Small intestine (tissue), 7 donors: Measurements from ENCODE around the gene SAMD11. TPM values are rescaled to one million over a fixed set of nuclear protein-coding genes. Genes with fewer than 3 reads are reported as not detected.

Experiments
- DNase-seq, 2 donors: peaks; one replicate each; pipeline versions ENCODE4 v3.0.0 to v3.0.0-alpha.2; 2013
- FAIRE-seq: peaks from 2 replicates; lab custom pipeline; 2012; peaks lifted over from hg19 to GRCh38; lab: Jason Lieb, UNC
- H3K27ac ChIP-seq, 3 donors: one replicate each; pipeline ENCODE4 v1.5.1; 2013; ENCODE audit warnings: low read length in 2 of 3, mild to moderate bottlenecking in 2 of 3, control low read depth in 1 of 3, inconsistent platforms in 1 of 3, low read depth in 1 of 3, moderate library complexity in 1 of 3
- H3K27me3 ChIP-seq, 3 donors: one replicate each; pipeline ENCODE4 v1.6.1; 2013; ENCODE audit warnings: low read length in 3 of 3, inconsistent platforms in 1 of 3; ENCODE audit not compliant: control insufficient read depth in 3 of 3, insufficient read depth in 3 of 3
- H3K36me3 ChIP-seq, 3 donors: one replicate each; pipeline ENCODE4 v1.6.1; 2013; ENCODE audit warnings: low read length in 3 of 3, inconsistent platforms in 1 of 3, low read depth in 1 of 3, mild to moderate bottlenecking in 1 of 3, moderate library complexity in 1 of 3; ENCODE audit not compliant: control insufficient read depth in 3 of 3, insufficient read depth in 2 of 3
- H3K4me1 ChIP-seq, 3 donors: one replicate each; pipeline ENCODE4 v1.6.1; 2013; ENCODE audit warnings: low read length in 2 of 3, inconsistent platforms in 1 of 3, low read depth in 1 of 3, mild to moderate bottlenecking in 1 of 3, moderate library complexity in 1 of 3; ENCODE audit not compliant: control insufficient read depth in 3 of 3, insufficient read depth in 2 of 3
- H3K4me3 ChIP-seq, 3 donors: one replicate each; pipeline ENCODE4 v1.5.1; 2013; ENCODE audit warnings: low read length in 3 of 3, control low read depth in 1 of 3, inconsistent platforms in 1 of 3, low read depth in 1 of 3, mild to moderate bottlenecking in 1 of 3, moderate library complexity in 1 of 3
- H3K9me3 ChIP-seq, 2 donors: one replicate each; pipeline ENCODE4 v1.6.1; 2013; ENCODE audit warnings: low read depth in 1 of 2, low read length in 1 of 2; ENCODE audit not compliant: control insufficient read depth in 2 of 2, insufficient read depth in 1 of 2
- WGBS, 3 donors: extraction: QIAGEN DNeasy Blood & Tissue Kit; methylation state at CpG; one replicate each; pipeline ENCODE4 v1.1.7; 2013; 5-methylcytosine and 5-hydroxymethylcytosine counted together
- polyA plus RNA-seq, 4 donors: library from polyadenylated mRNA; stranded (reverse) in 3 of 4; unstranded in 1 of 4; fragments of 200-250 nt in 3 of 4; fragments of 120-200 nt in 1 of 4; gene quantifications; one replicate each; pipeline versions ENCODE4 v1.2.1 to v1.2.3, GENCODE V29; 2013
- donor health status: healthy with polysubstance abuse.
- donor health status: control.
- donor health status: control.
- donor health status: Bipolar disorder and iron deficiency.
- donor health status: healthy.

SAMD11 gene
- polyA plus RNA-seq, 4 donors = 0.89 to 13.6 (median 6.8) TPM

DNA sequence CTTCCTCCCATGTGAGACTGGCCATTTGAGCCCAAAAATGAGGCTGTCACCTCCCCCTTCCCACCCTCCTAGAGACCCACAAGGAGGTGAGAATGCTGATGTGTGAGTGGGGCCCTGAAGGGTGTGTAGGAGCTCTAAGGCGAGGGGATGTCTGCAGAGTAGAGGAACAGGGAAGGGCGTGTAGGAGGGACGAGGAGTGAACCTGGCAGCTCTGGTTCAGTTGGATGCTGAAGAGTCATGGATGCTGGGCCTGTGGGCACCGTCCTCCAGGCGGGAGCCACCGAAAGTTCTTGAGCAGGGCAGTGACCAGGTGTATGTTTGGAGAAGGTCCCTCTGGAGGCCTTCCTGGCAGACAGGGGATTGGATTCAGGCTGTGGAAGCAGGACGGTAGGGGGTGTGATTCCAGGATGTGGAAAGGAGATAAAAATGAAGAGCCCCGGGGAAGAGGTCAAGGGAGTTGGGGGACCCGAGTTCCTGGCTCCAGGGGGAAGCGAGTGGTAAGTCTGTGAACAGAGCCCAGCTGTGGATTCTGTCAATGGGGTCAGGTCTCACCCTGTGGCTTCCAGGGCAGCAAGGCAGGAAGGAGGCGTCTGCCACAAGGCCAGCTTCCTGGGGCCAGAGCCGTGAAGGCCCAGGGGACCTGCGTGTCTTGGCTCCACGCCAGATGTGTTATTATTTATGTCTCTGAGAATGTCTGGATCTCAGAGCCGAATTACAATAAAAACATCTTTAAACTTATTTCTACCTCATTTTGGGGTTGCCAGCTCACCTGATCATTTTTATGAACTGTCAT lies 7.9 kb downstream of the SAMD11 start:
- WGBS, 3 donors = 28 to 51% (median 33%) methylated on average over 15 of the region's 15 CpGs
- DNase-seq = no peak
- Histone ChIP-seq H3K9me3 (no peaks in the 10 kb centered on the region), H3K27me3 (peaks cover 7 to 85% (median 20%) of the 10 kb centered on the region in 3 donors), H3K4me1 (peaks cover 0 to 17% (median 0%) of the 10 kb centered on the region in 3 donors), H3K27ac (no peak overlapping the region), H3K4me3 (no peak overlapping the region), H3K36me3 (peaks cover 0 to 18% (median 0%) of the 10 kb centered on the region in 3 donors)
- no peak for FAIRE-seq

DNA sequence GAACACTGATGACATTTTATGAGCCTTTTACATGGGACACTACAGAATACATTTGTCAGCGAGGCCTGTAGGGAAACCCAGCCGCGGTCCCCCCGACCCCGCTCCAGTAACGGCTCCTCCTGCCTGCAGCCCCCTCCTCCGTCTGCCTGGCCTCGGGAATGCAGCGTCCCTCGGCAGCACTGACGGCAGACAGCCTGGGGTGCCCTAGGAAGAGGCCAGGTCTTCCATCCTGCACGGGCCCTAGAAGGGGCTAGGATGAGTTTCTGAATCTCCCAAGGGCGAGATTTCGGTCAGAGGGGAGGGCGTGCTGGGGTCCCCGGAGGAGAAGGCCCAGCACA lies 8.4 kb downstream of the SAMD11 start:
- Histone ChIP-seq H3K36me3 (peaks cover 0 to 16% (median 0%) of the 10 kb centered on the region in 3 donors), H3K27me3 (peaks cover 9 to 85% (median 18%) of the 10 kb centered on the region in 3 donors), H3K4me3 (no peak overlapping the region), H3K4me1 (peaks cover 0 to 17% (median 0%) of the 10 kb centered on the region in 3 donors), H3K9me3 (no peaks in the 10 kb centered on the region), H3K27ac (no peak overlapping the region)
- FAIRE-seq (no peak), DNase-seq (no peak)
- 53 to 75% (median 59%) methylated on average over 16 of the region's 16 CpGs for WGBS, 3 donors

- H3K9me3 ChIP-seq = no peaks in the 10 kb centered on the region
- H3K27ac ChIP-seq = no peak overlapping the region
- 34 to 69% (median 45%) methylated on average over 24 to 25 of the region's 25 CpGs for WGBS, 3 donors
- H3K4me1 ChIP-seq = peaks cover 0 to 17% (median 0%) of the 10 kb centered on the region in 3 donors
- no peak for FAIRE-seq
- no peak for DNase-seq
- peaks cover 9 to 84% (median 19%) of the 10 kb centered on the region in 3 donors for H3K27me3 ChIP-seq
- no peak overlapping the region for H3K4me3 ChIP-seq
- H3K36me3 ChIP-seq = peaks cover 0 to 16% (median 0%) of the 10 kb centered on the region in 3 donors
Observed at GRCh38 chr1:932776-933602, 9.3 kb downstream of the SAMD11 start.

DNA sequence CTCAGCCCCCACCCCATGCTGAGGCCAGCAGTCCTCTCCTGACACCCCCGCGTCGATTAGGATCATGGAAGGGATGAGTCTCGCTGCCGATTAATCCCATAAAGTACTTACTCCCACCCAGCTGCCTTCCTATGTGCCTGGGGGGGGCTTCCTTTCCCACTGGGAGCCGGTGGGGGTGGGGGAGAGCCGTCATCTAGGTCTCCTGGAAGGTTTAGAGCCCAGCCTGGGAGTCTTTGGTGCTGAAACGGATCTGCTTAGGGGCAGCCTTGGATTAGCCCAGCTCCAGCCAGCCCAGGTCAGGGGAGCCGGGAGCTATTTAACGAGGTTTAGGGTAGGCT lies 9.8 kb downstream of the SAMD11 start:
- H3K4me1 ChIP-seq = peaks cover 0 to 17% (median 0%) of the 10 kb centered on the region in 3 donors
- 22 to 35% (median 26%) methylated on average over 10 of the region's 10 CpGs for WGBS, 3 donors
- no peak overlapping the region for H3K4me3 ChIP-seq
- H3K27me3 ChIP-seq = peaks cover 9 to 87% (median 21%) of the 10 kb centered on the region in 3 donors
- H3K36me3 ChIP-seq = peaks cover 0 to 16% (median 0%) of the 10 kb centered on the region in 3 donors
- no peaks in the 10 kb centered on the region for H3K9me3 ChIP-seq
- DNase-seq = no peak
- no peak overlapping the region for H3K27ac ChIP-seq
- FAIRE-seq = no peak

GRCh38 chr1:934991-935750 lies 11.4 kb downstream of the SAMD11 start:
- peaks cover 8 to 87% (median 21%) of the 10 kb centered on the region in 3 donors for H3K27me3 ChIP-seq

GRCh38 chr1:935751-936231 lies 12.1 kb downstream of the SAMD11 start:
- Histone ChIP-seq H3K4me3 (no peak overlapping the region), H3K27me3 (peaks cover 13 to 87% (median 25%) of the 10 kb centered on the region in 3 donors), H3K4me1 (peaks cover 0 to 34% (median 2%) of the 10 kb centered on the region in 3 donors), H3K27ac (no peak overlapping the region), H3K9me3 (no peaks in the 10 kb centered on the region), H3K36me3 (peaks cover 0 to 10% (median 0%) of the 10 kb centered on the region in 3 donors)
- DNase-seq = peak in 1 of 2 donors; percentile 62
- FAIRE-seq = no peak
- 7 to 22% (median 18%) methylated on average over 28 to 30 of the region's 30 CpGs for WGBS, 3 donors

More at GRCh38 chr1:934991-935750, 11.4 kb downstream of the SAMD11 start:
- 5 to 19% (median 12%) methylated on average over 35 to 37 of the region's 37 CpGs for WGBS, 3 donors
- Histone ChIP-seq H3K9me3 (no peaks in the 10 kb centered on the region), H3K4me3 (no peak overlapping the region), H3K4me1 (peaks cover 0 to 31% (median 2%) of the 10 kb centered on the region in 3 donors), H3K27ac (no peak overlapping the region), H3K36me3 (peaks cover 0 to 16% (median 0%) of the 10 kb centered on the region in 3 donors)
- FAIRE-seq = no peak
- no peak for DNase-seq

DNA sequence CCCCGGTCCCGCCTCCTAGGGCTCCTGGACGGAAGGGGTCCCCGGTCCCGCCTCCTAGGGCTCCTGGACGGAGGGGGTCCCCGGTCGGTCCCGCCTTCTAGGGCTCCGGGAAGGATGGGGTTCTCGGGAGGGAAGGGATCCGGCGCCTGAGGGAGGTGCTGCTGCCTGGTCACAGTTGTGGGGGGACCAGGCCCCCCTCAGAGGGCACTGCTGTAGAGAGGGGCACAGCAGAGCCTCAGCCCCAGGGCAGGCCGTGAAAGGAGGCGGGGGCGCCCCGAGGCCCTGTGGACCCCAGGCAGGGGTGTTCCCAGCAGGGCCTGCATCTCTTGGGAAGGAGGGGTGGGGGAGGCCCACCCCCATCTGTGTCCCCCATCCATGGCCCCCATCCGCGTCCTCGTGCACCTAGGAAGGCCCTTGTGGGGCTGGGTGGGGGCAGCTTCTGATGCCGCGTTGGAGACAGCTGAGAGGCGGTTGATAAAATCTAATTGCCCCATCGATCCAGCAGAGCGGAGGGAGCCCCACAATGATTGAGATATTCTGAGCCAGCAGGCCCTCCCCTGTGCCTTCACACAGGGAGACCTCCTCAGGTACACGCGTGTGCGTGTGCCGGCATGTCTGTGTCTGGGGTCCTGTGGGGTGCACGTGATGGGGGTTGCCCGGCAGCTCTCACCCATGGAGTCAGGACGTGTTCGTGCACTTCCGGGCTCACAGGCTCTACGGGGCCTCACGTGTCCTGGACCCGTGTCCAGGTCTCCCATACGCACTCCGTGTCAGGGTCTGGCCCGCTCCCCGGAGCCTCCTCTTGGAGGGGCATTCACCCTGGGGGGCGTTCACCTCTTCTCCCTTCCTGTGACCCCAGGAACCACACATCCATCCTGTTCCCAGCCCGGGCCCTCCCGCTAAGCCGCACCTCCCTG lies 12.9 kb downstream of the SAMD11 start:
- H3K4me1 ChIP-seq = peaks cover 0 to 41% (median 2%) of the 10 kb centered on the region in 3 donors
- no peak for FAIRE-seq
- peaks cover 16 to 88% (median 25%) of the 10 kb centered on the region in 3 donors for H3K27me3 ChIP-seq
- no peak for DNase-seq
- H3K9me3 ChIP-seq = no peaks in the 10 kb centered on the region
- no peak overlapping the region for H3K4me3 ChIP-seq
- no peak overlapping the region for H3K27ac ChIP-seq
- WGBS, 3 donors = 30 to 72% (median 53%) methylated on average over 41 to 45 of the region's 45 CpGs
- peaks cover 0 to 7% (median 0%) of the 10 kb centered on the region in 3 donors for H3K36me3 ChIP-seq
